Parathyroid adenoma (tissue), 2 donors: ENCODE data around the gene ZMYND8.

Experiments
- H2AFZ ChIP-seq: fragments of 300-600 bp; sonication (generic); one replicate; pipeline ENCODE4 v1.7.0; 2017; ENCODE audit warnings: antibody characterized with exemption, mild to moderate bottlenecking
- H3K27ac ChIP-seq: fragments of 300-600 bp; sonication (generic); one replicate; pipeline ENCODE4 v1.7.0; 2017
- H3K27me3 ChIP-seq: fragments of 300-600 bp; sonication (generic); one replicate; pipeline ENCODE4 v1.7.0; 2017; ENCODE audit warnings: low read length; ENCODE audit not compliant: control insufficient read depth, insufficient read depth
- H3K36me3 ChIP-seq: fragments of 300-600 bp; sonication (generic); one replicate; pipeline ENCODE4 v1.7.0; 2017; ENCODE audit warnings: low read length; ENCODE audit not compliant: control insufficient read depth, insufficient read depth
- H3K4me1 ChIP-seq: fragments of 300-600 bp; sonication (generic); one replicate; pipeline ENCODE4 v1.7.0; 2017; ENCODE audit warnings: control low read depth
- H3K4me2 ChIP-seq: fragments of 300-600 bp; sonication (generic); one replicate; pipeline ENCODE4 v1.7.0; 2017; ENCODE audit warnings: low read length
- H3K4me3 ChIP-seq: fragments of 300-600 bp; sonication (generic); one replicate; pipeline ENCODE4 v1.7.0; 2017; ENCODE audit warnings: low read depth, low read length
- H3K79me2 ChIP-seq: fragments of 300-600 bp; sonication (generic); one replicate; pipeline ENCODE4 v1.7.0; 2017; ENCODE audit warnings: control low read depth
- H3K9ac ChIP-seq: fragments of 300-600 bp; sonication (generic); one replicate; pipeline ENCODE4 v1.7.0; 2017; ENCODE audit warnings: mild to moderate bottlenecking
- H3K9me3 ChIP-seq: fragments of 300-600 bp; sonication (generic); one replicate; pipeline ENCODE4 v1.7.0; 2017; ENCODE audit warnings: low read length; ENCODE audit not compliant: control insufficient read depth
- CTCF ChIP-seq: fragments of 300-600 bp; sonication (generic); IDR thresholded peaks from one replicate; pipeline ENCODE4 v1.7.0; 2017; ENCODE audit warnings: antibody characterized with exemption, mild to moderate bottlenecking
- donor health status: primary hyperparathyroidism.

The ZMYND8 gene

GRCh38 chr20:47300071-47300470 is 56.4 kb downstream of the ZMYND8 start:
- no peaks in the 10 kb centered on the region for H3K36me3 ChIP-seq
- no peak overlapping the region for H3K27ac ChIP-seq
- no peaks in the 10 kb centered on the region for H3K9me3 ChIP-seq

DNA sequence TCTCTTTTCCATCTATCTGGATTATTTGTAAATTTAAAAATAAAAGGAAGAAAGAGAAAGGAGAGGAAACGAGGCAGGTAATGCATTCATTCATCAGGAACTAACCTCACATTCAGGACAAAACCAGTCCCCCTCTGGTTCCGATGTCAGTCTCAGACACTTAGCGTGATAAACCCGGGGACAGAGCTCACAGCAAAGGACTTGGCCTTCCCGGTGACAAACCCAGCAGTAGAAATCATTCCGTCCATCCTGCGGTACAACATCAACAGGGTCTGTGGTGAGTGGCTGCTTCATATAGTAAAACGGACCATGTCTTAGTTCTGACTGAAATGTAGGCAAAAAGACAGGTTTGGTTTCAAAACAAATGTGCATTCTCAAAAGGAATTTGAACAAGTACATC is 57.9 kb downstream of the ZMYND8 start:
- H3K36me3 ChIP-seq = no peaks in the 10 kb centered on the region
- peaks cover 52% of the 10 kb centered on the region for H3K79me2 ChIP-seq
- peaks cover 10% of the 10 kb centered on the region for H3K4me1 ChIP-seq
- no peak overlapping the region for H2AFZ ChIP-seq
- no peak overlapping the region for H3K9ac ChIP-seq
- no peaks in the 10 kb centered on the region for H3K27me3 ChIP-seq
- no peak overlapping the region for H3K4me2 ChIP-seq
- H3K9me3 ChIP-seq = no peaks in the 10 kb centered on the region
- TF ChIP-seq CTCF = no peak
- no peak overlapping the region for H3K4me3 ChIP-seq
- no peak overlapping the region for H3K27ac ChIP-seq

More at GRCh38 chr20:47300071-47300470, 56.4 kb downstream of the ZMYND8 start:
- Histone ChIP-seq H3K4me2 (no peak overlapping the region), H3K79me2 (peaks cover 51% of the 10 kb centered on the region), H3K4me1 (peaks cover 24% of the 10 kb centered on the region), H2AFZ (no peak overlapping the region), H3K27me3 (no peaks in the 10 kb centered on the region), H3K9ac (no peak overlapping the region), H3K4me3 (no peak overlapping the region)
- TF ChIP-seq CTCF = no peak

- H3K36me3 ChIP-seq = no peaks in the 10 kb centered on the region
- H3K4me3 ChIP-seq = no peak overlapping the region
- H3K4me2 ChIP-seq = no peak overlapping the region
- no peak overlapping the region for H3K9ac ChIP-seq
- peaks cover 47% of the 10 kb centered on the region for H3K79me2 ChIP-seq
- no peaks in the 10 kb centered on the region for H3K27me3 ChIP-seq
- peaks cover 3% of the 10 kb centered on the region for H3K4me1 ChIP-seq
- no peaks in the 10 kb centered on the region for H3K9me3 ChIP-seq
- H3K27ac ChIP-seq = no peak overlapping the region
- no peak overlapping the region for H2AFZ ChIP-seq
- TF ChIP-seq CTCF = no peak
Measured at GRCh38 chr20:47297746-47298145, 58.8 kb downstream of the ZMYND8 start.

GRCh38 chr20:47296950-47297349 is 59.5 kb downstream of the ZMYND8 start:
- no peaks in the 10 kb centered on the region for H3K27me3 ChIP-seq
- no peak overlapping the region for H3K27ac ChIP-seq
- H3K9ac ChIP-seq = no peak overlapping the region
- H3K4me1 ChIP-seq = no peaks in the 10 kb centered on the region
- H3K79me2 ChIP-seq = peaks cover 40% of the 10 kb centered on the region
- H3K9me3 ChIP-seq = no peaks in the 10 kb centered on the region
- no peak for TF ChIP-seq CTCF
- no peak overlapping the region for H3K4me2 ChIP-seq
- H3K36me3 ChIP-seq = no peaks in the 10 kb centered on the region
- no peak overlapping the region for H3K4me3 ChIP-seq
- H2AFZ ChIP-seq = no peak overlapping the region

DNA sequence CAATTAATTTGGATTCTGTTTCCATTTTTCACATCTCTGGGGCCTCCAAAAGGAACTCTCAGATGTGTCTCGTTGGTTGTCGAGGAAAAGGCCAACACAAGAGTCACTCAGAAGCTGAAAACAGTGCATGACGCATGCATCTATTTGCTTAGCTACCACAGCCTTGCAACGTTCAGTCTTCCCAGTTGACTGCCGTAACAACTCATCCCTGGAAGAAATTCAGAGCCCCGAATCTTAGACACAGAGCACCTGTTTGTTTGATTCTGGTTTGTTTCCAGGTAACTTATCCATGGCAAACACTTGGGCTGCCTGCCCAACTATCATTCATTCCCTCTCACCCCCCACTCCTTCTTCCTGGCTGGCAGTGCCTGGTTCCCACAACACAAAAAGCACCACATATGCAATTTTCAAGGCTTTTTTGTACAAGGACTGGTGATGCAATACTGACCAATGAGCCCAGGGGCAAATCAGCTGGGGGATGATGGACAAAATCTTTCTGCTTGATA is 60.5 kb downstream of the ZMYND8 start:
- no peaks in the 10 kb centered on the region for H3K36me3 ChIP-seq
- H3K9ac ChIP-seq = no peak overlapping the region
- H3K27ac ChIP-seq = no peak overlapping the region
- no peaks in the 10 kb centered on the region for H3K9me3 ChIP-seq
- H3K79me2 ChIP-seq = peaks cover 38% of the 10 kb centered on the region
- TF ChIP-seq CTCF = no peak
- H3K4me1 ChIP-seq = no peaks in the 10 kb centered on the region
- no peaks in the 10 kb centered on the region for H3K27me3 ChIP-seq
- no peak overlapping the region for H3K4me2 ChIP-seq
- no peak overlapping the region for H3K4me3 ChIP-seq
- no peak overlapping the region for H2AFZ ChIP-seq
